ENCODE measurements around the gene ANXA11.
"Not testable (repeated sequence)": the region's sequence is repeated elsewhere in the genome, so short reads cannot be mapped to it uniquely, and the experiment has no call there.

The ANXA11 gene

GRCh38 chr10:80165173-80165572 lies 40.2 kb downstream of the ANXA11 start:
- DNase-seq, result no peak

- no peak for DNase-seq
Measured at GRCh38 chr10:80164596-80164995, 40.7 kb downstream of the ANXA11 start.

GRCh38 chr10:80163741-80164341 lies 41.5 kb downstream of the ANXA11 start:
- no peak for DNase-seq

GRCh38 chr10:80161321-80162083 lies 43.8 kb downstream of the ANXA11 start:
- DNase-seq, result no peak

GRCh38 chr10:80160361-80161320 lies 44.7 kb downstream of the ANXA11 start:
- DNase-seq, result no peak

GRCh38 chr10:80159166-80159873 lies 46.0 kb downstream of the ANXA11 start:
- no peak for DNase-seq

GRCh38 chr10:80158598-80159127 lies 46.7 kb downstream of the ANXA11 start:
- DNase-seq, result no peak

- DNase-seq, result no peak
Measured at GRCh38 chr10:80158126-80158525, 47.2 kb downstream of the ANXA11 start.

- no peak for DNase-seq
Measured at GRCh38 chr10:80157561-80157960, 47.8 kb downstream of the ANXA11 start.

- DNase-seq, result no peak
Measured at GRCh38 chr10:80156216-80156615, 49.1 kb downstream of the ANXA11 start.

- DNase-seq, result no peak
Measured at GRCh38 chr10:80155696-80156215, 49.6 kb downstream of the ANXA11 start.

GRCh38 chr10:80154978-80155695 lies 50.2 kb downstream of the ANXA11 start:
- DNase-seq, result no peak

- DNase-seq, result no peak
Measured at GRCh38 chr10:80154626-80154977, 50.7 kb downstream of the ANXA11 start.

GRCh38 chr10:80153460-80153859 lies 51.9 kb downstream of the ANXA11 start:
- DNase-seq, result no peak

- DNase-seq, result no peak
Measured at GRCh38 chr10:80152820-80153219, 52.5 kb downstream of the ANXA11 start.

- no peak for DNase-seq
Measured at GRCh38 chr10:80150172-80150571, 55.2 kb downstream of the ANXA11 start.

- no peak for DNase-seq
Measured at GRCh38 chr10:80149123-80149522, 56.2 kb downstream of the ANXA11 start.

GRCh38 chr10:80148166-80148805 lies 57.1 kb downstream of the ANXA11 start:
- no peak for DNase-seq

- no peak for DNase-seq
Measured at GRCh38 chr10:80146918-80147317, 58.4 kb downstream of the ANXA11 start.

- not testable (repeated sequence) for DNase-seq
Measured at GRCh38 chr10:80145406-80146308, 59.7 kb downstream of the ANXA11 start.
